ENCODE data around the gene PTPRA.

Gene PTPRA

DNA sequence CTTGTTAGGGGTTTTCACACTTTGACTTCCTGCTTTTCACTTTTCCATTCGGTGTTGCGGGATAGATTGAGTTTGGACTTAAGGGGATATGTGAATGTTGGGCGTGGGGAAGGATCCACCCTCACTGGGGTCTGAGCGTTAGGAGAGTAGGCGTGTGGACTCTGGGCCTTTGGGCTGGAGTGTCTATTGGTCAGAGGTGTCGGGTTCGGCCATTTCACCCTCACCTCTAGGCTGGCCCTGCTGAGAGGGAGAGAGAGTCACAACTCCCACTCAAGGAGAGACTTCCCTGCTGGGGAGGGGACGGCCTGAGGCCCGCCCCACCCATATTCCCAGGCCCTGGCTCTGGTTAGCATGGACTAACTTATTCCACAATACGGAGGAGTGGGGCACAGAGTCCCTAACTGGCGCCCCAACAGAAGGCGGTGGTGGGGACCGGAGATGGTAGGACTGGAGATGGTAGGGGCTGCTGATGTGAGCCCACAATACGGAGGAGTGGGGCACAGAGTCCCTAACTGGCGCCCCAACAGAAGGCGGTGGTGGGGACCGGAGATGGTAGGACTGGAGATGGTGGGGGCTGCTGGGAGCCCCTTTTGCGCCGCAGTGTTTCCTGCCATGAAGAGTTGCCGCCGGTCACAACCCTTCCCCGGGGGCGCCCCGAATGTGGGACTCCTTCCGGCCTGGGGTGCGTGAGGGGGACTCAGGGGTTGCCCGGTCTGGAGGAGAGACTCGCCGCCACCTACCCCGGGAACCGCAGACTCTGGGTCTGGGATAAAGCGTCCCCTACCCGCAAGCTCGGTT is 1.4 kb upstream of the PTPRA start:
- ATAC-seq = peak; percentile 30
- TF ChIP-seq OSR1 (CRISPR knock-in tag; IDR thresholded peaks at IDR 0.05) = no peak
- no peak for TF ChIP-seq RARB (CRISPR knock-in tag; IDR thresholded peaks at IDR 0.05)
- TF ChIP-seq, protein P1, sequence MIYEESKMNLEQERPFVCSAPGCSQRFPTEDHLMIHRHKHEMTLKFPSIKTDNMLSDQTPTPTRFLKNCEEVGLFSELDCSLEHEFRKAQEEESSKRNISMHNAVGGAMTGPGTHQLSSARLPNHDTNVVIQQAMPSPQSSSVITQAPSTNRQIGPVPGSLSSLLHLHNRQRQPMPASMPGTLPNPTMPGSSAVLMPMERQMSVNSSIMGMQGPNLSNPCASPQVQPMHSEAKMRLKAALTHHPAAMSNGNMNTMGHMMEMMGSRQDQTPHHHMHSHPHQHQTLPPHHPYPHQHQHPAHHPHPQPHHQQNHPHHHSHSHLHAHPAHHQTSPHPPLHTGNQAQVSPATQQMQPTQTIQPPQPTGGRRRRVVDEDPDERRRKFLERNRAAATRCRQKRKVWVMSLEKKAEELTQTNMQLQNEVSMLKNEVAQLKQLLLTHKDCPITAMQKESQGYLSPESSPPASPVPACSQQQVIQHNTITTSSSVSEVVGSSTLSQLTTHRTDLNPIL (CRISPR knock-in tag; IDR thresholded peaks at IDR 0.05; ENCODE audit: low read depth) = no peak
- TF ChIP-seq ISL1 (CRISPR knock-in tag; IDR thresholded peaks at IDR 0.05) = no peak
- no peak for TF ChIP-seq ZFP30 (CRISPR knock-in tag; IDR thresholded peaks at IDR 0.05)
- no peak for TF ChIP-seq BACH2 (CRISPR knock-in tag; IDR thresholded peaks at IDR 0.05; ENCODE audit: borderline replicate concordance)
- no peak for TF ChIP-seq ARNTL (CRISPR knock-in tag; IDR thresholded peaks at IDR 0.05; ENCODE audit: borderline replicate concordance, low read depth)
- TF ChIP-seq, protein P2, sequence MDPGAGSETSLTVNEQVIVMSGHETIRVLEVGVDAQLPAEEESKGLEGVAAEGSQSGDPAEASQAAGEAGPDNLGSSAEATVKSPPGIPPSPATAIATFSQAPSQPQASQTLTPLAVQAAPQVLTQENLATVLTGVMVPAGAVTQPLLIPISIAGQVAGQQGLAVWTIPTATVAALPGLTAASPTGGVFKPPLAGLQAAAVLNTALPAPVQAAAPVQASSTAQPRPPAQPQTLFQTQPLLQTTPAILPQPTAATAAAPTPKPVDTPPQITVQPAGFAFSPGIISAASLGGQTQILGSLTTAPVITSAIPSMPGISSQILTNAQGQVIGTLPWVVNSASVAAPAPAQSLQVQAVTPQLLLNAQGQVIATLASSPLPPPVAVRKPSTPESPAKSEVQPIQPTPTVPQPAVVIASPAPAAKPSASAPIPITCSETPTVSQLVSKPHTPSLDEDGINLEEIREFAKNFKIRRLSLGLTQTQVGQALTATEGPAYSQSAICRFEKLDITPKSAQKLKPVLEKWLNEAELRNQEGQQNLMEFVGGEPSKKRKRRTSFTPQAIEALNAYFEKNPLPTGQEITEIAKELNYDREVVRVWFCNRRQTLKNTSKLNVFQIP (CRISPR knock-in tag; IDR thresholded peaks at IDR 0.05; ENCODE audit: borderline replicate concordance, low read depth) = no peak
- TF ChIP-seq ESRRG (CRISPR knock-in tag; IDR thresholded peaks at IDR 0.05) = no peak
- no peak for TF ChIP-seq ZC3H10 (CRISPR knock-in tag; IDR thresholded peaks at IDR 0.05)
- TF ChIP-seq TCF4 (CRISPR knock-in tag; IDR thresholded peaks at IDR 0.05; ENCODE audit: borderline replicate concordance) = no peak

DNA sequence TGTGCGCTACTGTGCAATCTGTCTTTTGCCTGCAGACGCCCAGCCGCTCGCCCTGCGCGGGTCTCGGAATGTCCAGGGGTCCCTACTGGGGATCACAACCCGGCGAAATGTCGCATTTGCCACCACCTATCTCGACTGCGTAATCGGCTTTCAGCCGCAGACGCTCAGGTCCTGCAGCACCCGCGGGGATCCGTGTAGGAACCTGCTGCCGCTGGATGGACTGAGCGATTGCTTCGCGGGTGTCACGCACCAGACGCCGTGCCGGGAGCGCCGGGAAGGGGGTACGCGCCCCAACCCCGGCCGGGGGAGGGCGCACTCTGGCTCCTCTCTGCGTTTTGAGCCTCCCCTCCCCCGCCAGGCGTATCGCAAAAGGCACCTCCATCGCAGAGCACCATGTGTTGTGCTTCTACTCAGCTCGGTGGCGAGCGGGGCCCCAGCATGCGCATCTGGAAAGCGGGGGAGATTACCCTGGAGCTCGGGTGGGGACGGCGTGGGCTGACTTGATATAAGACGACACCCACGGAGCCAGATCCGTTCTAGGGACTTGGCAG is 747 bp upstream of the PTPRA start:
- TF ChIP-seq, protein P3, sequence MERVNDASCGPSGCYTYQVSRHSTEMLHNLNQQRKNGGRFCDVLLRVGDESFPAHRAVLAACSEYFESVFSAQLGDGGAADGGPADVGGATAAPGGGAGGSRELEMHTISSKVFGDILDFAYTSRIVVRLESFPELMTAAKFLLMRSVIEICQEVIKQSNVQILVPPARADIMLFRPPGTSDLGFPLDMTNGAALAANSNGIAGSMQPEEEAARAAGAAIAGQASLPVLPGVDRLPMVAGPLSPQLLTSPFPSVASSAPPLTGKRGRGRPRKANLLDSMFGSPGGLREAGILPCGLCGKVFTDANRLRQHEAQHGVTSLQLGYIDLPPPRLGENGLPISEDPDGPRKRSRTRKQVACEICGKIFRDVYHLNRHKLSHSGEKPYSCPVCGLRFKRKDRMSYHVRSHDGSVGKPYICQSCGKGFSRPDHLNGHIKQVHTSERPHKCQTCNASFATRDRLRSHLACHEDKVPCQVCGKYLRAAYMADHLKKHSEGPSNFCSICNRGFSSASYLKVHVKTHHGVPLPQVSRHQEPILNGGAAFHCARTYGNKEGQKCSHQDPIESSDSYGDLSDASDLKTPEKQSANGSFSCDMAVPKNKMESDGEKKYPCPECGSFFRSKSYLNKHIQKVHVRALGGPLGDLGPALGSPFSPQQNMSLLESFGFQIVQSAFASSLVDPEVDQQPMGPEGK (CRISPR knock-in tag; IDR thresholded peaks at IDR 0.05; ENCODE audit: borderline replicate concordance) = no peak
- TF ChIP-seq GLIS3 (CRISPR knock-in tag; IDR thresholded peaks at IDR 0.05) (no peak), ESRRG (CRISPR knock-in tag; IDR thresholded peaks at IDR 0.05) (no peak), RARB (CRISPR knock-in tag; IDR thresholded peaks at IDR 0.05) (no peak), ISL1 (CRISPR knock-in tag; IDR thresholded peaks at IDR 0.05) (no peak), SNAI2 (CRISPR knock-in tag; IDR thresholded peaks at IDR 0.05) (no peak), ZFP30 (CRISPR knock-in tag; IDR thresholded peaks at IDR 0.05) (no peak), ZFP3 (CRISPR knock-in tag; IDR thresholded peaks at IDR 0.05) (no peak), ZC3H10 (CRISPR knock-in tag; IDR thresholded peaks at IDR 0.05) (no peak), TCF4 (CRISPR knock-in tag; IDR thresholded peaks at IDR 0.05; ENCODE audit: borderline replicate concordance) (no peak), TOX (CRISPR knock-in tag; IDR thresholded peaks at IDR 0.05; ENCODE audit: borderline replicate concordance) (no peak), OSR1 (CRISPR knock-in tag; IDR thresholded peaks at IDR 0.05) (no peak)
- TF ChIP-seq, protein P4, sequence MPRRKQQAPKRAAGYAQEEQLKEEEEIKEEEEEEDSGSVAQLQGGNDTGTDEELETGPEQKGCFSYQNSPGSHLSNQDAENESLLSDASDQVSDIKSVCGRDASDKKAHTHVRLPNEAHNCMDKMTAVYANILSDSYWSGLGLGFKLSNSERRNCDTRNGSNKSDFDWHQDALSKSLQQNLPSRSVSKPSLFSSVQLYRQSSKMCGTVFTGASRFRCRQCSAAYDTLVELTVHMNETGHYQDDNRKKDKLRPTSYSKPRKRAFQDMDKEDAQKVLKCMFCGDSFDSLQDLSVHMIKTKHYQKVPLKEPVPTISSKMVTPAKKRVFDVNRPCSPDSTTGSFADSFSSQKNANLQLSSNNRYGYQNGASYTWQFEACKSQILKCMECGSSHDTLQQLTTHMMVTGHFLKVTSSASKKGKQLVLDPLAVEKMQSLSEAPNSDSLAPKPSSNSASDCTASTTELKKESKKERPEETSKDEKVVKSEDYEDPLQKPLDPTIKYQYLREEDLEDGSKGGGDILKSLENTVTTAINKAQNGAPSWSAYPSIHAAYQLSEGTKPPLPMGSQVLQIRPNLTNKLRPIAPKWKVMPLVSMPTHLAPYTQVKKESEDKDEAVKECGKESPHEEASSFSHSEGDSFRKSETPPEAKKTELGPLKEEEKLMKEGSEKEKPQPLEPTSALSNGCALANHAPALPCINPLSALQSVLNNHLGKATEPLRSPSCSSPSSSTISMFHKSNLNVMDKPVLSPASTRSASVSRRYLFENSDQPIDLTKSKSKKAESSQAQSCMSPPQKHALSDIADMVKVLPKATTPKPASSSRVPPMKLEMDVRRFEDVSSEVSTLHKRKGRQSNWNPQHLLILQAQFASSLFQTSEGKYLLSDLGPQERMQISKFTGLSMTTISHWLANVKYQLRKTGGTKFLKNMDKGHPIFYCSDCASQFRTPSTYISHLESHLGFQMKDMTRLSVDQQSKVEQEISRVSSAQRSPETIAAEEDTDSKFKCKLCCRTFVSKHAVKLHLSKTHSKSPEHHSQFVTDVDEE (CRISPR knock-in tag; IDR thresholded peaks at IDR 0.05) = no peak
- ATAC-seq = peak; percentile 59

DNA sequence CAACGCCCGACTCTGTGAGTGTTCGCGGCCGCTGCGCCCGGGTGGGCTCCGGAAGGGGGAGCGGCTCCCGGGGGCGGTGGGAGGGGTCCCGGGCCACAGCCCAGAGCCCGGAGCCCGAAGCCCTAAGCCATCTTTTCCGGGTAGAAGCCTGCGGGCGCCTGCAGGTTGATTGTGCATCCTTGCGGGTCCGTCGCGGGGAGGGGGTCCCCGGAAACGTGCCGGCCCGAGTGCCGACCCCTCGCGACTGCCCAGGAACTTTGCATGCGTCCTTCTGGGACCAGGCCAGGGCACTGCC is 413 bp downstream of the PTPRA start:
- no peak for TF ChIP-seq ZFP30 (CRISPR knock-in tag; IDR thresholded peaks at IDR 0.05)
- TF ChIP-seq, protein P2 (CRISPR knock-in tag; IDR thresholded peaks at IDR 0.05; ENCODE audit: borderline replicate concordance, low read depth) = no peak
- TF ChIP-seq, protein P4 (CRISPR knock-in tag; IDR thresholded peaks at IDR 0.05) = no peak
- no peak for TF ChIP-seq ESRRG (CRISPR knock-in tag; IDR thresholded peaks at IDR 0.05)
- no peak for ATAC-seq

Measured in SK-N-SH treated with all-trans-retinoic acid at 6 μM for 48 hours (cell line).